Measurements from ENCODE around the gene TMEM151B. TPM values are rescaled to one million over a fixed set of nuclear protein-coding genes. Genes with fewer than 3 reads are reported as not detected.

The TMEM151B gene
- total RNA-seq, 1 experiment from 2014 or later = not detected

DNA sequence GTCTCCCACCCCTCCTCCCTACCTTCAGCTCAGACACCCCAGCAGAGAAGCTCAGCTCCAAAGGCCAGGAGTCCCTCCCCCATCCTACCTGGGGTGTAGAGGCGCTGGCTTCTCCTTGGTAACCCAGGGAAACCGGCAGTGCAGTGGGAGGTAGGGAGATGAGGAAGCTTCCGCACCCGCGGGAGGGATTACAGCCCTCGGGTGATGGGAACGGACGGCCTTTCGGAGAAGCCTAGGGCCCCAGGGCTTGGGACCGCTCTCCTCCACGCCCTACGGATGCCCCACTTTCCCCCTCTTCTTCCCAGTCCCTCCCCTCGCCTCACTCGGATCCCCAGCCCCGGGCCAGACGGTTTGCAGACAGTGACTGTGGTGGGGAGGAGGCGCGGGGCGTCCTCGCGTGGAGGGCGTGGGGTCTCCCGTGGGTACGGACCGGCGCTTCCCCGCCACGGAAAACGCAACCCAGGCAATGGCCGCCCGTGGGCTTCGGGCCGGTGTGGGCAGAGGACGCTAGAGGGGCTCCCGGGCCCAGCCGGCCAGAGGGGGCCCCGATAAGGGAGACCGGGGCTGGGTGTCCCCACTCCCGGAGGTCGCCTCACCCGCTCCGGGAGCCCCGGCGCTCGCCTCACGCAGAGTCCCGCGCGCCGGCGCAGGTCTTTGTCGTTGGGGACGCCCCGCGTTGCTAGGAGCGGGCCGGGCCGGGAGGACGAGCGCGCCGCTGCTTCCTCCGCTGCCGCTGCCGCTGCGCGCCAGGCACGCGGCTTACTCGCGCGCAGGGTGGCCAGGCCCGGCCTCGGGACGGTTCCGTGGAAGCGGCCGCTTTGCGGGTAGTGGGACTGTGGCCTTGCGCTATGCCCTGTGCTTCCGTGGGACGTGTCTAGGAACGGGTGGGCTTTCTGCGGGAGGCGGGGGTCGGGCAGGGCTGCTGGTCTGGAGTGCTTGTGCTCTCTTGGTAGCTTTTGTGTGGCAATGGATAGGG is 27.1 kb downstream of the TMEM151B start:
- no peaks in the 10 kb centered on the region for H4K20me1 ChIP-seq (ENCODE audit: insufficient read depth)
- no peak for ATAC-seq
- H3K4me2 ChIP-seq (ENCODE audit: low read length) = no peak overlapping the region
- H3K79me2 ChIP-seq (ENCODE audit: insufficient read depth, low read length) = no peaks in the 10 kb centered on the region
- ChIA-PET RAD21 (ENCODE audit: low non-redundant PET in 1 of 2, low total read pairs in 2 of 2, uncharacterized antibody in 2 of 2, unreplicated experiment in 2 of 2) (no interaction called here), POLR2A (interaction anchor here (1.7 kb wide), 1 partner anchor 16 kb away, joined by 5 read pairs; the partner anchor contains the start of gene AARS2), CTCF (interaction anchor here (2.9 kb wide), 1 partner anchor 8 kb away, joined by 16 read pairs; no protein-coding TSS in a partner anchor)
- peaks cover 2 to 15% of the 10 kb centered on the region in 2 experiments; a peak in 3 of 4 replicates for H3K36me3 ChIP-seq (ENCODE audit: control insufficient read depth in 1 of 2, insufficient read depth in 2 of 2, low read length in 2 of 2)
- no TSS peak for BruUV-seq (replicated peaks)
- H2AFZ ChIP-seq (ENCODE audit: low read depth, low read length, poor library complexity, severe bottlenecking) = no peak overlapping the region
- peaks cover 4 to 9% of the 10 kb centered on the region in 2 experiments; a peak in 3 of 4 replicates for H3K4me1 ChIP-seq (ENCODE audit: control insufficient read depth in 1 of 2, insufficient read depth in 2 of 2, low read length in 2 of 2)
- H3K27me3 ChIP-seq (ENCODE audit: insufficient read depth, low read length) = no peaks in the 10 kb centered on the region
- no peak overlapping the region for H3K9ac ChIP-seq (ENCODE audit: low read length)
- no peaks in the 10 kb centered on the region for H3K9me2 ChIP-seq (ENCODE audit: insufficient read depth)
- no peak overlapping the region for H3K27ac ChIP-seq (ENCODE audit: low read depth, low read length)
- no peak overlapping the region for H3K4me3 ChIP-seq (replicated peaks in 1 of 2; ENCODE audit: low read depth in 1 of 2, low read length in 2 of 2)
- intact Hi-C loops (cut with micrococcal nuclease) = no loop called here
- H3K9me3 ChIP-seq (ENCODE audit: control insufficient read depth in 1 of 2, insufficient read depth in 1 of 2, low read depth in 1 of 2, low read length in 2 of 2) = no peaks in the 10 kb centered on the region
- no peak for DNase-seq (ENCODE audit: low read depth, low spot score)
- TF ChIP-seq, protein P1, sequence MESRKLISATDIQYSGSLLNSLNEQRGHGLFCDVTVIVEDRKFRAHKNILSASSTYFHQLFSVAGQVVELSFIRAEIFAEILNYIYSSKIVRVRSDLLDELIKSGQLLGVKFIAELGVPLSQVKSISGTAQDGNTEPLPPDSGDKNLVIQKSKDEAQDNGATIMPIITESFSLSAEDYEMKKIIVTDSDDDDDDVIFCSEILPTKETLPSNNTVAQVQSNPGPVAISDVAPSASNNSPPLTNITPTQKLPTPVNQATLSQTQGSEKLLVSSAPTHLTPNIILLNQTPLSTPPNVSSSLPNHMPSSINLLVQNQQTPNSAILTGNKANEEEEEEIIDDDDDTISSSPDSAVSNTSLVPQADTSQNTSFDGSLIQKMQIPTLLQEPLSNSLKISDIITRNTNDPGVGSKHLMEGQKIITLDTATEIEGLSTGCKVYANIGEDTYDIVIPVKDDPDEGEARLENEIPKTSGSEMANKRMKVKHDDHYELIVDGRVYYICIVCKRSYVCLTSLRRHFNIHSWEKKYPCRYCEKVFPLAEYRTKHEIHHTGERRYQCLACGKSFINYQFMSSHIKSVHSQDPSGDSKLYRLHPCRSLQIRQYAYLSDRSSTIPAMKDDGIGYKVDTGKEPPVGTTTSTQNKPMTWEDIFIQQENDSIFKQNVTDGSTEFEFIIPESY (IDR thresholded peaks at IDR 0.05; ENCODE audit: extremely low read depth, insufficient replicate concordance, low read length) = no peak
- TF ChIP-seq, protein P2, sequence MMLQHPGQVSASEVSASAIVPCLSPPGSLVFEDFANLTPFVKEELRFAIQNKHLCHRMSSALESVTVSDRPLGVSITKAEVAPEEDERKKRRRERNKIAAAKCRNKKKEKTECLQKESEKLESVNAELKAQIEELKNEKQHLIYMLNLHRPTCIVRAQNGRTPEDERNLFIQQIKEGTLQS (IDR thresholded peaks at IDR 0.05) = no peak
- no peak for TF ChIP-seq ZFX (IDR thresholded peaks at IDR 0.05)
- TF ChIP-seq, protein P3, sequence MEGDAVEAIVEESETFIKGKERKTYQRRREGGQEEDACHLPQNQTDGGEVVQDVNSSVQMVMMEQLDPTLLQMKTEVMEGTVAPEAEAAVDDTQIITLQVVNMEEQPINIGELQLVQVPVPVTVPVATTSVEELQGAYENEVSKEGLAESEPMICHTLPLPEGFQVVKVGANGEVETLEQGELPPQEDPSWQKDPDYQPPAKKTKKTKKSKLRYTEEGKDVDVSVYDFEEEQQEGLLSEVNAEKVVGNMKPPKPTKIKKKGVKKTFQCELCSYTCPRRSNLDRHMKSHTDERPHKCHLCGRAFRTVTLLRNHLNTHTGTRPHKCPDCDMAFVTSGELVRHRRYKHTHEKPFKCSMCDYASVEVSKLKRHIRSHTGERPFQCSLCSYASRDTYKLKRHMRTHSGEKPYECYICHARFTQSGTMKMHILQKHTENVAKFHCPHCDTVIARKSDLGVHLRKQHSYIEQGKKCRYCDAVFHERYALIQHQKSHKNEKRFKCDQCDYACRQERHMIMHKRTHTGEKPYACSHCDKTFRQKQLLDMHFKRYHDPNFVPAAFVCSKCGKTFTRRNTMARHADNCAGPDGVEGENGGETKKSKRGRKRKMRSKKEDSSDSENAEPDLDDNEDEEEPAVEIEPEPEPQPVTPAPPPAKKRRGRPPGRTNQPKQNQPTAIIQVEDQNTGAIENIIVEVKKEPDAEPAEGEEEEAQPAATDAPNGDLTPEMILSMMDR (IDR thresholded peaks at IDR 0.05 in 2 of 3, conservative IDR thresholded peaks at IDR 0.05 in 1 of 3; ENCODE audit: borderline replicate concordance in 1 of 3, insufficient read depth in 1 of 3, low read depth in 2 of 3, low read length in 2 of 3) = no peak

Measured in HCT116 (cell line).